Measurements from ENCODE around the gene LRRC36. TPM values are rescaled to one million over a fixed set of nuclear protein-coding genes. Genes with fewer than 3 reads are reported as not detected.

Gene LRRC36
- total RNA-seq, 4 donors from 2014 or later = 0.33 TPM; not detected in 3

DNA sequence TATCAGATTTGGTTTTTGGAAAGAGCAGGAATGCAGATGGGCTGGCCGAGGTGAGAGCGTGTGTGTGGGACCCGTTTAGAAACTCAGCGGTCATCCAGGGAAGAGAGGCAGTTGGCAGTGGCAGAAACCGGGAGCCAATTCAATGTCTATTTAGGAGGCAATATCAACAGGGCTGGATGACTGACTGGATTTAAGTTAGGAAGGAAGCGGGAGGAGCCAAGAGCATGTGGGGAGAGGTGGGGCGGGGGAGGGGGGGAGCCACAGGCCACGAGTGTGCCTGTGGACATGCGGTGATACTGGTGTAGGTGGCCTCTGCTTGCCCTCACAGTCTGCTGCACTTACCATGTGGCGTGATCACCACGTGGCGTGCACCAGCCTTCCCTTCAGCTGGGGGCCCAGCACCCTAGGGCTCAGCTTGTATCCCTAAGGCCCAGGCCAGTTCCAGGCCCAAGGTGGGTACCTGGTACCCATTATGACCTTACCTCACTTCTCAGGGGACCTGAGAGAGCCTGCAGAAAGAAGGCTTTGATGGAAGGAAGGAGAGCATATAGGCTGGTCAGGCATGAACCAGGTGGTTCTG is 77.5 kb downstream of the LRRC36 start:
- no peaks in the 10 kb centered on the region for H3K27me3 ChIP-seq
- peaks cover 23 to 32% (median 28%) of the 10 kb centered on the region in 4 donors for H3K4me1 ChIP-seq
- no peak for DNase-seq (ENCODE audit: extremely low spot score)
- intact Hi-C loops (cut with DNase I) = no loop called here
- no peak overlapping the region for H3K4me3 ChIP-seq
- WGBS = 84% methylated on average over 11 of the region's 12 CpGs
- no peaks in the 10 kb centered on the region for H3K9me3 ChIP-seq
- H3K36me3 ChIP-seq = peaks cover 0 to 18% (median 0%) of the 10 kb centered on the region in 4 donors
- TF ChIP-seq EP300 (IDR thresholded peaks at IDR 0.05) = no peak
- TF ChIP-seq POLR2AphosphoS5 (IDR thresholded peaks at IDR 0.05) = no peak
- no peak for TF ChIP-seq POLR2A (IDR thresholded peaks at IDR 0.05; ENCODE audit: low read depth)
- TF ChIP-seq, protein P1, sequence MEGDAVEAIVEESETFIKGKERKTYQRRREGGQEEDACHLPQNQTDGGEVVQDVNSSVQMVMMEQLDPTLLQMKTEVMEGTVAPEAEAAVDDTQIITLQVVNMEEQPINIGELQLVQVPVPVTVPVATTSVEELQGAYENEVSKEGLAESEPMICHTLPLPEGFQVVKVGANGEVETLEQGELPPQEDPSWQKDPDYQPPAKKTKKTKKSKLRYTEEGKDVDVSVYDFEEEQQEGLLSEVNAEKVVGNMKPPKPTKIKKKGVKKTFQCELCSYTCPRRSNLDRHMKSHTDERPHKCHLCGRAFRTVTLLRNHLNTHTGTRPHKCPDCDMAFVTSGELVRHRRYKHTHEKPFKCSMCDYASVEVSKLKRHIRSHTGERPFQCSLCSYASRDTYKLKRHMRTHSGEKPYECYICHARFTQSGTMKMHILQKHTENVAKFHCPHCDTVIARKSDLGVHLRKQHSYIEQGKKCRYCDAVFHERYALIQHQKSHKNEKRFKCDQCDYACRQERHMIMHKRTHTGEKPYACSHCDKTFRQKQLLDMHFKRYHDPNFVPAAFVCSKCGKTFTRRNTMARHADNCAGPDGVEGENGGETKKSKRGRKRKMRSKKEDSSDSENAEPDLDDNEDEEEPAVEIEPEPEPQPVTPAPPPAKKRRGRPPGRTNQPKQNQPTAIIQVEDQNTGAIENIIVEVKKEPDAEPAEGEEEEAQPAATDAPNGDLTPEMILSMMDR (IDR thresholded peaks at IDR 0.05) = no peak
- no peak overlapping the region for H3K27ac ChIP-seq (replicated peaks in 1 of 4)

DNA sequence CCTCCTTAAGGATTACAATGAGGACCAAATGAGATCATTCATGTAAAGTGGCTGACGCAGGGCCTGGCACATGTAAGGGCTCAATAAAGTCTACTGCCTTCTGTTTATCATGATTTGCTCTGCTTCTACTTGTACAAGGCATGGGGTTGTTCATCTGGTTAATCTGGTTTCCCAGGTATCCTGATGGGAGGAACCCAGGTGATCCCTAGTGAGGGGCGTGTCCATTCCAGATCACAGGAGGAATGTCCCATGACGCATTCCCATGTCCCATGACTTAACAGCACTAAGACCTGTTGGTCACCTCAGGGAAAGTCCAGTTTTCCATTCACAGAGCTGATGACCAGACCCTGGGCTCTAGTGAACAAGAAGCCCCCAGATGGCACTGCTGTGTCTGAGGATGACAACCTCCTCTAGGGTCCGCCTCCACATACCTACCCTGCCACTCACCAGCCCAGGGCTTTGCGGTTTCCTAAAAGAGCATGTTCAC is 78.2 kb downstream of the LRRC36 start:
- WGBS = 93% methylated on average over 5 of the region's 5 CpGs
- TF ChIP-seq EP300 (IDR thresholded peaks at IDR 0.05) = no peak
- no peak for TF ChIP-seq POLR2A (IDR thresholded peaks at IDR 0.05; ENCODE audit: low read depth)
- no peak for TF ChIP-seq POLR2AphosphoS5 (IDR thresholded peaks at IDR 0.05)
- TF ChIP-seq, protein P1 (IDR thresholded peaks at IDR 0.05) = no peak
- peaks cover 18 to 25% (median 21%) of the 10 kb centered on the region in 4 donors for H3K4me1 ChIP-seq
- H3K9me3 ChIP-seq = no peaks in the 10 kb centered on the region
- no peaks in the 10 kb centered on the region for H3K27me3 ChIP-seq
- peaks cover 0 to 23% (median 0%) of the 10 kb centered on the region in 4 donors for H3K36me3 ChIP-seq
- no peak overlapping the region for H3K27ac ChIP-seq (replicated peaks in 1 of 4)
- intact Hi-C loops (cut with DNase I) = no loop called here
- no peak overlapping the region for H3K4me3 ChIP-seq
- DNase-seq (ENCODE audit: extremely low spot score) = no peak

DNA sequence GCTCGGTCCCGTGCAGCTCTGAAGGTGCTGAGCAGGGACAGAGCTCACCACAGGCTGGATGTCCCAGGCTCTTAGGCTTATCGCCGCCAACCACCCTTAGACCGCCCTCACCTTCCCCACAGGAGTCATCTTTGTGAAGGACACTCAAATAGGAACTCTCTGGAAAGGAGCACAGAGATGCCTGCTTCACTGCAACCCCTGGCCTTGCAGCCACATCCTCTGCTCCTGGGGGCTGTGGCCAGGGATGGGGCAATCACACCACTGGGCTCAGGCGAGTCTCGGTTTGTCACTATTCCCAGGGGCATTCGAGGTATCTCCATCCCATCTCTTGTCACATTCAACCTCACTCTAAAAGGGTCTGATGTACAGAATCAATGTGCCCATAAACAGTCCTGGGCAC is 78.7 kb downstream of the LRRC36 start:
- Histone ChIP-seq H3K27ac (replicated peaks in 1 of 4) (peak overlapping the region in 2 of 4 donors; percentile 72 to 73), H3K27me3 (no peaks in the 10 kb centered on the region), H3K9me3 (no peaks in the 10 kb centered on the region), H3K36me3 (peaks cover 0 to 23% (median 0%) of the 10 kb centered on the region in 4 donors), H3K4me3 (no peak overlapping the region), H3K4me1 (peaks cover 17 to 22% (median 20%) of the 10 kb centered on the region in 4 donors)
- intact Hi-C loops (cut with DNase I) = no loop called here
- TF ChIP-seq EP300 (IDR thresholded peaks at IDR 0.05) = no peak
- 92% methylated on average over 8 of the region's 8 CpGs for WGBS
- no peak for DNase-seq (ENCODE audit: extremely low spot score)

DNA sequence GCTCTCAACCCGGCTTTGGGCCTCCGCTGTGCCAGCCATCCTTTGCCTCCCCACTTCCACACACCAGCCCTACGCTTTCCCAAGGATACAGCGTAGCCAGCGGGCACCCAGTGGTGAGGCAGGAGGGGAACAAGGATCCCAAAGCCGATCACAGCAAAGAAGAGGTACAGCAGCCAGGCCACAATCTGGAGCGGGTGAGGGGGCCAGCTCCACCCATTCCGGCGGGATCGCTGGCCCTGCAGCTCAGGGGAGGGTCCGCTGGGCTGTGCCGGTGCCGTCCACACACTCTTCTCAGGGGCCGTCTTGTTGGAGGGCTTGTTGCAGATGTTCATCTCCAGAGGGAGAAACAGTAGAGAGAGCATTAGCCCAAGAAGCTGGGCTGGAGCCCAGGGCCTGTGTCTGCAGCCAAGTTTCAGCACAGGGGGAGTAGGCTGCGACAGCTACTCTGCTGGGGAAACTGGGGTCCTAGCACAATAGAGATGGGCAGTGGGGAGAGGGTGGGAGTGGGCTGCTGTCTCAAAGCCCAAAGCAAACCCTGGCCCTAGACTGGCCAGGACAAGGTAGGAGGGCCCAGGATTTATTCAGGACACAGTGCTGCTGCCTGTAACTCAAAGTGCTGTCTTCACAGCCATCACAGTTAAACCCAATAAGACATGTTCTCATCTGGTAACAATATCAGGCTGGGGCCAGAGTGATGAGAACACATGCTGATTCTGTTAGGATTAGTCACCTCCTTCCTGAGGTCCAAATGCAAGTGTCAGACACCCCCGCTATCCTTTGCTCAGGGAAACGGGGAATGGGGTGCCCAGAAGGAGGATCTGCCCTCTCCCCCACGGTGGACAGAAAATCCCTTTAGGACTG is 79.7 kb downstream of the LRRC36 start:
- intact Hi-C loops (cut with DNase I) = no loop called here

More for the DNA sequence above, 79.7 kb downstream of the LRRC36 start:
- Histone ChIP-seq H3K27ac (replicated peaks in 1 of 4) (peak overlapping the region; percentile 15 to 73 (median 70)), H3K36me3 (peaks cover 0 to 23% (median 0%) of the 10 kb centered on the region in 4 donors), H3K27me3 (no peaks in the 10 kb centered on the region), H3K4me1 (peaks cover 17 to 22% (median 20%) of the 10 kb centered on the region in 4 donors), H3K9me3 (no peaks in the 10 kb centered on the region), H3K4me3 (no peak overlapping the region)
- DNase-seq (ENCODE audit: extremely low spot score) = no peak
- TF ChIP-seq POLR2AphosphoS5 (IDR thresholded peaks at IDR 0.05) = peak in 1 of 2 donors; percentile 6
- TF ChIP-seq POLR2A (IDR thresholded peaks at IDR 0.05; ENCODE audit: low read depth) = no peak
- TF ChIP-seq EP300 (IDR thresholded peaks at IDR 0.05) = no peak
- TF ChIP-seq, protein P1 (IDR thresholded peaks at IDR 0.05) = no peak
- 65% methylated on average over 14 of the region's 18 CpGs for WGBS

All from esophagus muscularis mucosa (tissue), 4 donors.